Jurkat, Clone E6-1 (cell line): ENCODE results near the gene PPP2R1A. TPM values are rescaled to one million over a fixed set of nuclear protein-coding genes. Genes with fewer than 3 reads are reported as not detected.

Experiments
- DNase-seq: peaks from one replicate; pipeline ENCODE4 v3.0.0-alpha.2; 2011; ENCODE audit warnings: low read depth, low spot score
- H3K4me3 ChIP-seq: 2 replicates; pipeline ENCODE4 v1.5.1; 2011; ENCODE audit warnings: mild to moderate bottlenecking, low read length, control low read depth, moderate library complexity
- polyA plus RNA-seq: library from polyadenylated mRNA; unstranded; fragments of >200 nt; gene quantifications from one replicate; pipeline ENCODE4 v1.2.1, GENCODE V29; 2012; ENCODE audit warnings: missing spikeins; ENCODE audit not compliant: insufficient read length, insufficient read depth

PPP2R1A gene
- 291 TPM for polyA plus RNA-seq

DNA sequence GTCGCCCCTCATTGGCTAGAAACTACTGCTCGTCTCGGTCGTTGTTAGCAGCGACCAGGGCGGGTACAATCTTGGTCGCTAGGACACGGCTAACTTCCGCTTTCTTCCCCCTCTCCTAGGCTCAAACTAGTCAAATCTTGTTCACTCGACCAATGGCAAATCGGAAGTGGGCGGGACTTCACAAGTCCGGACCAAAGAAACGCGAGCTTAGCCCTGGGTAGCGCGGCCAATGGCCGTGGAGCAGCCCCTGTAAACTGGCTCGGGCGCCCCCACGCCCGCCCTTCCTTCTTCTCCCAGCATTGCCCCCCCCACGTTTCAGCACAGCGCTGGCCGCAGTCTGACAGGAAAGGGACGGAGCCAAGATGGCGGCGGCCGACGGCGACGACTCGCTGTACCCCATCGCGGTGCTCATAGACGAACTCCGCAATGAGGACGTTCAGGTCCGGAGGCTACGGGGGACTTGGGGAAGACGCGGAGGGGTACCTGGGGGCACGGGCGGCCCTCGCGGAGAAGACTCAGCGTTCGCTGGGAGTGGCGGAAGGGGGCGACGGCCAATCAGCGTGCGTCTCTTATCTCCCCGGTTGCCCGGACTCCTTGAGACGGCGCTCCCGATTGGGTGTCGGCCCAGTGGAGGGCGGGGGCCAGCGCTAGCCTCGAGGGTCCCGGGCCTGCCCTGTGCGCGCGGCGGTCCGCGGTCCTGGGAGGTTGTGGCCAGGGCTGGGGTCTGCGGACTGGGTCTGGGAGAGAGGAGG lies at the start of gene PPP2R1A:
Gene PPP2R1A, plus strand, starts transcription at position 318 of the 752 bp plus-strand sequence. Its CDS starts 45 bp downstream, at position 363.
- peak; percentile 100 for DNase-seq
- H3K4me3 ChIP-seq = peak within 1 kb of the TSS; percentile 84

DNA sequence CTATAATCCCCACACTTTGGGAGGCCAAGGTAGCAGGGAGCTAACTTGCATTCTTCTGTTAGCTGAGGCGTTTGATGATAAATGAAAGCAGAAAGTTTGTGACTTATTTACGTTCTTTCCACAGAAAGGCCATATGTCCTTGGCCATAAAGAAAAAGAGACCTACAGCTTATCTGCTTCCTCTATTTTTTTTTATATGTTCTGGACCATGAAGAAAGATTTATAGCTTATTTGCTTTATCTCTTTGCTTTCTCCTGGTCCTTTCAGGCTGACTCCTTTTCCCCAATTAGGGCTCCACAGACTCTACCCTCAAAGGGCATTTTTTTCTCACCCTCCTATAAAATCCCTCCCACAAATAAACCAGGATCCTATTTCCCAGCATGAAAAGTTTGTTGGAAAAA lies 48.6 kb upstream of the PPP2R1A start:
- H3K4me3 ChIP-seq = no peak overlapping the region
- DNase-seq = no peak

DNA sequence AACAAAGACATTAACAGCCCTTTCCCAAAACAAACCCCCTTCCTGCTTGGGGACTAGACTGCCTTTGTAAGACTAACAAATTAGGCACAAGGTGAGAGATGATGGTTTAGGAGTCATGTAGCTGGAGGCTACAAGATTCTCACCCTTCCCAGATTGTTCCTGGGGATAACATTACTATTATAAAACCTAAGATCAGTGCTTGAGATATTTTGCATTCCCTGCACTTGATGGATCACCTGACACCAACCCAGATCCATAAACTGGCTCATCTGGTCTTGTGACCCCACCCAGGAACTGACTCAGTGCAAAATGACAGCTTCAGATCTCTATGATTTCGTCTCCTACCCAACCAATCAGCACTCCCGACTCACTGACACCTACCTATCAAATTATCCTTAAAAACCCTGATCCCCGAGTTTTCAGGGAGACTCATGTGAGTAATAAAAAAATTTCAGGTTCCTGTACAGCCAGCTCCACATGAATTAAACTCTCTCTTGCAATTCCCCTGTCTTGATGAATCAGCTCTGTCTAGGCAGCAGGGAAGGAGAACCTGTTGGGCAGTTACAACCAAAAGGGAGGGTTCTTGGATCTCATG lies 47.8 kb upstream of the PPP2R1A start:
- no peak for DNase-seq
- H3K4me3 ChIP-seq = no peak overlapping the region

DNA sequence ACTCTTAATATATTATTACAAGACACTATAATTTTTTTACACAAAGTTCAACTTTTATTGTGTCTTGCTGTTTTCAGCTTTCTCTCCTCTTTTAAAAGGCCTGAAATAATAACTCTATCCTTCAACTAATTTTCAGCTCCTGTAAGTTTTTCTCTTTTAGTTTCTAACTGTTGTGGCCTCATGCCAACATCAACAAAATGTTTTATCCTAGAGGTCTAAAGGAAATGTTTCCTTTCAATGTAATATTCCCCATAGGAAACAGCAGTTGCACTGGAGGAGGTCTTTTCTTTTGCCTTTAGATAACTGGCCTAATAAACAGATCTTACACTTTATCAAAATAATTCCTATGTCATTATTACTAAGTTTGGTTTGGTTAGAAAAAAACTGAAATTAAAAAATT lies 41.6 kb upstream of the PPP2R1A start:
- H3K4me3 ChIP-seq = no peak overlapping the region
- no peak for DNase-seq

DNA sequence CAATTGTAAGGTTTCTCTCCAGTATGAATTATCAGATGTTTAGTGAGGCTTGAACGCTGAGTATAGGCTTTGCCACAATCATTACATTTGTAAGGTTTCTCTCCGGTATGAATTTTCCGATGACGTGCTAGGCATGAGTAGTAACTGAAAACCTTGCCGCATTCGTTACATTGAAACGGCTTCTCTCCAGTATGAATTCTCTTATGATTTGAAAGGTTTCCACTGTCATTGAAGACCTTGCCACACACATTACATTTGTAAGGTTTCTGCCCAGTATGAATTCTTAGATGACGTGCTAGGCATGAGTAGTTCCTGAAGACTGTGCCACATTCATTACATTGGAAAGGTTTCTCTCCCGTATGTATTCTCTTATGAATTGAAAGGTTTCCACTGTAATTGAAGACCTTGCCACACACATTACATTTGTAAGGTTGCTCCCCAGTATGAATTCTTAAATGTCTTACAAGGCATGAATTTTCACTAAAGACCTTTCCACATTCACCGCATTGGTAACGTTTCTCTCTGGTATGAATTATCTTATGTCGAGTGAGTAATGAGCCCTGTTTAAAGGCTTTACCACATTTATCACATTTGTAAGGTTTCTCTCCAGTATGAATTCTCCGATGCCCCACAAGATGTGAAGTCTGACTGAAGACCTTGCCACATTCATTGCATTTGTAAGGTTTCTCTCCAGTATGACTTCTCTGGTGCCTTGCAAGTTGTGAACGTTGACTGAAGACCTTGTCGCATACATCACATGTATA lies 34.1 kb upstream of the PPP2R1A start:
- no peak overlapping the region for H3K4me3 ChIP-seq
- DNase-seq = no peak

DNA sequence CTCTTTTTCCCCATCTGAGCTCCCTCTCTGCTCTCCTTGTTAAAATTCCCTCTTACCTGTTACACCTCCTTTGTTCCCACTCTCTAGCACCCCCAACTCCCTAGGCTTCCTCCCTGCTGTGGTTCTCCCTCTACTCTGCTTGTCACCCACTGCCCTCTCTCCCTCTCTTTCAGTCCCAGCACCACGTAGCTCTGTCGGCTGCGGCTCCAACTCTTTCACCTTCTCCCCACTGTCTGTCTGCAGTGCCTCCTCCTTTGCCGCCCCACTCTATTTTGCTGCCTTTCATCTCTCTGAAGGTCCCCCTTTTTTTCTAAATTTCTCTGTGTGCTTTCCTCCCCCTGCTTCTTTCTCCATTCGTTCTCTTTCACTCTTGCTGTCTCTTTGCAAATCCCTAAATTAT lies 19.5 kb upstream of the PPP2R1A start:
- DNase-seq = no peak
- no peak overlapping the region for H3K4me3 ChIP-seq

DNA sequence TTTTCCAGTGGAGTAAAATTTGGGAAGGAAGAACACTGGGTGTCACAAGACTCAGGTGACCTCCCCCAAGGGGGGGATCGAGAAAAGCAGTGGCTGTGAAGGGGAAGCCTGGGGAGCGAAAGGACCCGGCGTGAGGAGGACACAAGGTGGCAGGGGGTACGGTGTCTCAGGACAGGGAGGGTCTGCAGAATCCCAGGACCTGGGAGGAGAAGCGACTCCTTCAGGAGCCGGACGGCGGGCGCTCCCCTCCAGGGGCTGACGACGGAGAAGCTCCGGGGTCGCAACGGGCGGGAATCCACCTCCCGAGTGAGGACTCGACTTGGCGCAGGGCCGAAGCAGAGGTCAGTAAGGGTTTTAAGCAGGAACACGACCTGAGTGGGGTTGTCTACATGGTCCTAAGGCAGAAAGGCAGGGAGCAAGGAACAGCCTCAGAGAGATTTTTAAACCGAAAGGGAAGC lies 19.0 kb upstream of the PPP2R1A start:
- no peak for DNase-seq

DNA sequence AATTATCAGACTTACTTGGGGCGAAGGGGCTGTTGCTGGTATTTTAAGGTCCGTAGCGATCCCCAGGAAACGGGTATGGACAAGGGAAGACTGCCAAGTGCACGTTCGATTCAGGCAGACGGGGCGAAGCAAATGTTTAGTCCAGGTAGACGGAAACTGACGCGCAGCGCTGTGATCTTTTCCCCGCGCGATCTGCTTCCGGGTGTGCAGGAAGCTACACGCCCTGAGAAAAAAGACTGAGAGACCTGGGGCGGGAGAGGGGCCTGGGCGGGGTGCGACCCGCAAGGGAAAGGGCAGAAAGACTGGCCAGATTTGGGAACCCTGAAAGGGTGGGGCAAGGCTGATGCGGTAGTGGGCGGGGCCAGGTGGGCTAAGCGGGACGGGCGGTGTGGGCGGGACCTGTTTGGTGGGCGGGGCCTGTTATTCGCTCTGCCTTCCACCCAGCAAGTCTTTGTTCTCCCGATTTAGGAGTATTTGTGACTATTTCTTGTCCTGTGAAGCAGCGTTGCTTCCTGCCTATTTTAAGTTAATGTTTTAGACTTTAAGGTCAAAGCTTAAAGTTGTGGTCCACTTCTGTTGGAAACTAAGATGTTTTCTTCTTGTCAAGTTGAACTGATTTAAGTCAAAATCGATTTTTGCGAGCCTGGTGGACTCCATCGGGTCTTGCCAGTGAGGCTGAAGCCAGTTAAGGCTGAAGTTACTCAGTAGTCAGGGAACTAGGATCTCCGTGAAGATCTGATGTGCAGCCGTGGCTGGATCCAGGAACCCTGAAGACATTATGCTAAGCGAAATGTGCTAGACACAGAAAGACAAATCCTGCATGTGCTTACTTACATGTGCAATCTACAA lies 18.3 kb upstream of the PPP2R1A start, which contains the start of gene ZNF836:
Gene ZNF836, minus strand, starts transcription at position 301 of the 849 bp plus-strand sequence. CDS start 3,549 bp downstream, outside the sequence.
- H3K4me3 ChIP-seq = no peak within 1 kb of the TSS
- no peak for DNase-seq

More for the DNA sequence above, 19.0 kb upstream of the PPP2R1A start:
- H3K4me3 ChIP-seq = no peak overlapping the region

DNA sequence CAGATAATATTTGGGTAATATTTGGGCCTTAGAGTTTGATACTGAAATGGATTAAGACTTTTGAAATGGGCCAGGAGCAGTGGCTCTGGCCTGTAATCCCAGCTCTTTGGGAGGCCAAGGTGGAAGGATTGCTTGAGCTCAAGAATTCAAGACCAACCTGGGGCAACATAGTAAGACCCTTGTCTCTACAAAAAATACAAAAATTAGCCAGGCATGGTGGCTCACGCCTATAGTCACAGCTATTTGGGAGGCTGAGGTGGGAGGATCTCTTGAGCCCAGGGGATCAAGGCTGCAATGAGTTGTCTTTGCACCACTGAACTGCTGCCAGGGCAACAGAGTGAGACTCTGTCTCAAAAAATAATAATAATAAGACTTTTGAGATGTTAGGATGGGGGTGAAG lies 17.5 kb upstream of the PPP2R1A start:
- no peak for DNase-seq
- H3K4me3 ChIP-seq = no peak overlapping the region

DNA sequence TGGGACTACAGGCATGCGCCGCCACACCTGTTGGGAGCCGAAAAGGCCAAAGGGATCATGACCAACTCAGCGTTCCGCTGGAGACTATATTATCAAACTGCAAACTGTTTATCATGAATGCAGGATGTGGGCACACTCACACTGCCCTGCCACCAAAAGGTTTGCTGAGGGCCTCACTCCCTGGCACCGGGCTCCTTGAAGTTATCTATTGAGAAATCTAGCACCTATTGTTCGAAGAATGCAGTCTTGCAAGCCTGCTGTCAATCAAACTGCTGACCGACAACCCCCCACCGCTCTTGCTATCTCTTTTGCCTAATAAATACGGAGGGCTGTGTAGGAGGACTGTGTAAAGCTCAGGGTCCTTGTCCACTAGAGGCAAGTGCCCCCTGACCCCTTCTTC lies 13.3 kb upstream of the PPP2R1A start:
- no peak overlapping the region for H3K4me3 ChIP-seq
- no peak for DNase-seq

DNA sequence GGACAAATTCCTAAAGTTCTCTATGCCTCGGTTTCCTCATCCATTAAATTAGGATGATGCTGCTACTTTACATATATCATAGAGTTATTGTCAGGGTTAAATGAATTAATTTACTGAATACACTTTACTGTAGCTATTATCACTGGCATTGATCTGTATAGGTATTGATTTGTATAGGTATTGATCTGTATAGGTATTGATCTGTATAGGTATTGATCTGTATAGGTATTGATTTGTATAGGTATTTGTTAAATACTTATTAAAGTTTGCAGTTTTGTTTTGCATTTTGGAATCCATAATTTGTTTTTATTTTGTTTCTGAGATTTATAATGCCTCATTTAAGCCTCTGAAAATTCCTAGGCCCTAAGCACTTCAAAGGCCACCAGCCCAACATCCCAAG lies 2.4 kb upstream of the PPP2R1A start:
- H3K4me3 ChIP-seq = no peak overlapping the region

DNA sequence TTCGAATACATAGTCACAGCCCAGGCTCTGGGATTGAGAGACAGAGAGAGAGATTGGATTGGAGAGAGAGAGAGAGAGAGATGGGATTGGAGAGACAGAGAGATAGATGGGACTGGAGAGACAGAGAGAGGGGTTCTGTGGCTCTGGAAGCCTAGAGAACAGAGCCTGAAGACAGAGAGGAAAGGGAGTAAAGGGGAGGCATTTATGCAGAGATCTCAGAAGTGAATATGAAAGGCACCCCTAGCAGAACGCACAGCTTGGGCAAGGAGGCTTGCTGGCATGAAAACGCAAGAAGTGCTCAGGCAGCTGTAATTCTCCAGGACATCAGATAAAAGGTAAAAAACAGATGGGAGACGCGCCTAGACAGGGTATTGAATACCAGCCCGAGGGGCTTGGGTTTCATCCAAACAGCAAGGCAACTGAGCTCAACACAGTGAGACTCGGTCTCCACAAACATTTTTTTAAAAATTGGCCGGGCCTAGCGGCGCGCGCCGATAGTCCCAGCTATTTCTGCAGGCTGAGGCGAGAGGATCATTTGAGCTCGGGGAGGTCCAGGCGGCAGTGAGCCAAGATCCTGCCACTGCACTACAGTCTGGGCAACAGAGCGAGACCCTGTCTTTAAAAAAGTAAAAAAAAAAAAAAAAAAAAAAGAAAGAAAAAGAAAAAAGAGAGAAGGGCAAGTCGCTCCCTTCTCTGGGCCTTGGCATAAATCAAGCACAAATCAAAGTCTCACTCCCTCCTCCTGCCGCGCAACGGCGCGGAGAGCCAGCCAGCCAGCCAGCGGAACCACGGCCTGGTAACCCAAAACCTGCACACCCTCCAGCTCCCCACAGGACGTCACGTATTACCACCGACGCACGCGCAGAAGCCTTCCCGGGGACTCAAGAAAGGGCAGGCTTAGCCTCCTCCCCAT lies 774 bp upstream of the PPP2R1A start:
- peak overlapping the region; percentile 65 for H3K4me3 ChIP-seq
- DNase-seq = no peak

More for the DNA sequence above, 2.4 kb upstream of the PPP2R1A start:
- DNase-seq = no peak

DNA sequence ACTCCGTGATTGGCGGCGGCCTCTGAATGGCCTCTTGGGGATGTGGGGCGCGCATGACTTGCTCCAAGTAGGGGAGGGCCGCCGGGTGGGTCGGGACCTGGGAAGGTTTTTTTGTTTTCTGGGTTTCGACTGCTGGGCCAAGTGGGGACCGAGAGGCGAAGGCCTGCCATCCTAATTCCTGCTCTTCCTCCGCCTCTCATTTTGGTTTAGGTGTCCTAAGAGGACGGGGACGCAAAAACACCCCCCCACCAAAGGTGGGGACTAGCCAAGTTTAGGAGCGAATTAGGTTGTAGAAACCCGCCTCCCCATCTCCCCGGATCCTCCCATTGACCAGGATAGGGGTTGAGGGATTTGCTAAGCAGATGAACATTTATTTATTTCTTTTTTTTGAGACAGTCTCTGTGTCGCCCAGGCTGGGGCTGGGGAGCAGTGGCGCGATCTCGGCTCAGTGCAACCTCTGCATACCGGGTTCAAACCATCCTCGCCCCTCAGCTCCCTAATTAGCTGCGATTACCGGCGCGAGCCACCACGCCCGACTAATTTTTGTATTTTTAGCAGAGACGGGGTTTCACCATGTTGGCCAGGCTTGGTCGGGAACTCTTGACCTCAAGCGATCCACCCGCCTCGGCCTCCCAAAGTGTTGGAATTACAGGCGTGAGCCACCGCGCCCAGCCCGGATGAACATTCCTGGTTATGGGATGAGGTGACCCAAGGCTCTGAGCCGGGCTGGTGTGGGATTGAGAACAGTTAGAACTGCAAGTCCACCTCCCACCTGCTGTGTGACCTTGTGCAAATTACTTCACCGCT lies 838 bp downstream of the PPP2R1A start:
- no peak for DNase-seq
- H3K4me3 ChIP-seq = peak overlapping the region; percentile 84

DNA sequence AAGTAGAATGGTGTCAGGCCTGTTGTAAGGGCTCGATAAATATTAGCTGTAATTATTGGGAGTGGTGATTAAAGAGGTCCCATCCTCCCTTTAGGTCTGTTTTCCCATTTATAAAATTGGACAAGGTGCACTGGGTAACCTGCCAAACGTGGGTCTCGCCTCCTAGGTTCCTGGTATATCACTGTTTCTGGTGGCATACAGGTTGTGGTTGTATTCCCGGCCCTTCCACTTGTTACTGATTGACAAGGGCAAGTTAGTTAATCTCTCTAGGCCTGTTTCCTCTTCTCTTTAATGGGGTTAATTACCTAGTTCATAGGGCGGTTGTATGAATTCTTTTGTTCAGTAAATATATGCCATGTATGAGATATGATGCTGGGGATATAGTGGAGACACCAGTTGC lies 1.5 kb downstream of the PPP2R1A start:
- no peak for DNase-seq
- H3K4me3 ChIP-seq = peak overlapping the region; percentile 84

DNA sequence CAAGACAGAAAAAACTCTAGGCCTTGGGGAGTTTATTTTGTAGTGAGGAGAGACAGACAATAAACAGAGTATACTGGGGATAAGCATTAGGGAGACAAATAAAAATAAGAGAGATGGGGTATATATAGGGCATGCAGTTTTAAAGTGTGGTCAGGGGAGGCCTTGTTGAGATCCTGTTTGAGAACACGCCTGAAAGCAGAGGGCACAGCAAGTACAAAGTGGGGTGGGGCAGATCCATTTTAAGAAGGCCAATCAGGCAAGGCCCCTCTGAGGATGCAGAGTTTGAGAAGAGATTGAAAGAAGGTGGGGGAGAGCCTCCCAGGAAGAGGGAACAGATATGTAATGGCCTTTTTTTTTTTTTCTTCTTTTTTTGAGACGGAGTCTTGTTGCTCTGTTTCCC lies 2.1 kb downstream of the PPP2R1A start:
- peak; percentile 6 for DNase-seq
- no peak overlapping the region for H3K4me3 ChIP-seq

DNA sequence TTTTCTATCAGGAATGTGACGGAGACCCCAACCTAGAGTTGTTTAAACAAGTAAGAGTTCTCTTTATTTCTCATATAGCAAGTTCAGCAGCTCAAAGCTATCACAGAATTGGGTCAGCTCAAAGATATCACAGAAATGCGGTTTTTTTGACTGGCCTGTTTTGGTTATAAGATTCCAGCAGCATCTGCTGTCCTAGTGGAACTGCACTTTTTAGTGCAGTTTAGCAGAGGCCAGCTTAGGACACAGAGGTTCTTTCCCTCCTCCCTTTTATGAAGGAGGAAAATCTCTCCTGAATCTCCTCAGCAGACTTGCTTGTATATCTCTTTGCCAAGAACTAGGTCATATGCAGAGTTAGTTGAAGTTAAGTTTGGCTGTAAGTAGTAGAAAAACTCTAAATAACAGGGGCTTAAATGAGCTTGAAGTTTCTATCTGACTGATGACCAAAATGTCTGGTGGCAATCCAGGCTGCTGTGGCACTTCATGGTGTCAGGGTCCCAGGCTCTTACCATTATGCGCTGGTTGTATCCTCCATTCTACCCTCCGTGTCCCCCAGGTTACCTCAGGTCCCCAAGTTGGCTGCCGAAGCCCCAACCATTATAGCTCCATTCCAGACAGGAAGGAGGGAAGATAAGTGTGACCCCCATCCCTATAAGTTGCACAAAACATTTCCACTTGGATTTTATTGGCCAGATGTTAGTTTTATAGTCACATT lies 6.6 kb downstream of the PPP2R1A start:
- H3K4me3 ChIP-seq = no peak overlapping the region
- no peak for DNase-seq

DNA sequence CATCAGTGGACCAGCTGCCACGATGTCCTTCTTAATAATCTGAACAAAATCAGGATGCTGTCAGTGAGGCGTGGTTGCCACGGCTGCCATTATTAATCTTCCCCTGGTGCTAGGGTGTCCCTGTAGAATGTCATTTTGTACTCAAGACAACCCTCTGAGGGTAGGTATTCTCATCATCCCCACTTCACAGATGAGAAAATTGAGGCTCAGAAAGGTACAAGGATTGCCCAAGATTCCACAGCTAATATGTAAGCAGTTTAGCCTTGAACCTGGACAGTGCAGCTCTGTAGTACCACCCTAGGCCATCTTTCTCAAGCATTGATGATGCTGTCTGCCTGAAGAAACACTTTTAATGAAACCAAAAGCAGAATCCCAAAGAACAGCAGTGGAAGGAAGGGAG lies 8.1 kb downstream of the PPP2R1A start:
- no peak overlapping the region for H3K4me3 ChIP-seq
- no peak for DNase-seq
